Stomach (tissue), 4 donors: ENCODE measurements around the gene HEPACAM2.

Source experiments
- EP300 ChIP-seq: sonication (generic); formaldehyde crosslinking; IDR thresholded peaks from one replicate; pipeline ENCODE4 v1.6.1; 2017; ENCODE audit warnings: antibody characterized with exemption
- POLR2A ChIP-seq, 4 donors: fragments of 450-650 bp; IDR thresholded peaks; one replicate each; pipeline ENCODE4 v1.6.1; 2016; ENCODE audit warnings: antibody characterized with exemption in 4 of 4, control low read depth in 2 of 4, mild to moderate bottlenecking in 1 of 4, moderate library complexity in 1 of 4
- TF ChIP-seq, protein P1 (sequence below), 7 experiments: fragments of 450-650 bp in 4 of 7; fragments of 200-600 bp in 3 of 7; sonication (generic) in 3 of 7; IDR thresholded peaks; one replicate each; pipeline ENCODE4 v1.5.1; 2016 to 2019; ENCODE audit warnings: antibody characterized with exemption in 7 of 7, control low read depth in 2 of 7, mild to moderate bottlenecking in 1 of 7

GRCh38 chr7:93171606-93172226 lies 54.6 kb downstream of the HEPACAM2 start:
- TF ChIP-seq, protein P1, sequence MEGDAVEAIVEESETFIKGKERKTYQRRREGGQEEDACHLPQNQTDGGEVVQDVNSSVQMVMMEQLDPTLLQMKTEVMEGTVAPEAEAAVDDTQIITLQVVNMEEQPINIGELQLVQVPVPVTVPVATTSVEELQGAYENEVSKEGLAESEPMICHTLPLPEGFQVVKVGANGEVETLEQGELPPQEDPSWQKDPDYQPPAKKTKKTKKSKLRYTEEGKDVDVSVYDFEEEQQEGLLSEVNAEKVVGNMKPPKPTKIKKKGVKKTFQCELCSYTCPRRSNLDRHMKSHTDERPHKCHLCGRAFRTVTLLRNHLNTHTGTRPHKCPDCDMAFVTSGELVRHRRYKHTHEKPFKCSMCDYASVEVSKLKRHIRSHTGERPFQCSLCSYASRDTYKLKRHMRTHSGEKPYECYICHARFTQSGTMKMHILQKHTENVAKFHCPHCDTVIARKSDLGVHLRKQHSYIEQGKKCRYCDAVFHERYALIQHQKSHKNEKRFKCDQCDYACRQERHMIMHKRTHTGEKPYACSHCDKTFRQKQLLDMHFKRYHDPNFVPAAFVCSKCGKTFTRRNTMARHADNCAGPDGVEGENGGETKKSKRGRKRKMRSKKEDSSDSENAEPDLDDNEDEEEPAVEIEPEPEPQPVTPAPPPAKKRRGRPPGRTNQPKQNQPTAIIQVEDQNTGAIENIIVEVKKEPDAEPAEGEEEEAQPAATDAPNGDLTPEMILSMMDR (IDR thresholded peaks at IDR 0.05) = no peak
- TF ChIP-seq POLR2A (IDR thresholded peaks at IDR 0.05) = no peak
- TF ChIP-seq EP300 = no peak
